B cell (primary cell): ENCODE data around the gene STS. TPM values are rescaled to one million over a fixed set of nuclear protein-coding genes. Genes with fewer than 3 reads are reported as not detected.

Experiments
- ATAC-seq: fragments of 200-7000 bp; cut with Tn5 transposase; one replicate; pipeline ENCODE4 v1.10.0; 2021; ENCODE audit warnings: low read depth, mild to moderate bottlenecking, moderate number of reproducible peaks, moderate library complexity
- CTCF ChIA-PET: fragments of 350-600 bp; sonication (Branson Sonifier 250); formaldehyde crosslinking; loops from one replicate; lab custom pipeline; 2021; ENCODE audit warnings: antibody characterized with exemption, inconsistent platforms; lab: Charles Lee
- POLR2A ChIA-PET: fragments of 350-600 bp; sonication (Branson Sonifier 250); formaldehyde crosslinking; loops from one replicate; lab custom pipeline; 2021; ENCODE audit warnings: antibody characterized with exemption; lab: Charles Lee
- DNase-seq: peaks from one replicate; pipeline ENCODE4 v3.0.0; 2013
- H2AFZ ChIP-seq: 2 replicates; pipeline ENCODE4 v1.6.1; 2012; ENCODE audit warnings: mild to moderate bottlenecking, low read depth, low read length; ENCODE audit not compliant: insufficient read depth, poor library complexity, severe bottlenecking
- H3K27ac ChIP-seq, 2 donors: 1 replicate in 1 of 2; 2 replicates in 1 of 2; pipeline ENCODE4 v1.5.1; 2012 to 2013; ENCODE audit warnings: low read length in 2 of 2, mild to moderate bottlenecking in 2 of 2, moderate library complexity in 1 of 2
- H3K27me3 ChIP-seq, 4 experiments: fragments of 200-600 bp in 1 of 4; sonication (generic) in 1 of 4; replicated peaks in 1 of 4; 1 replicate in 2 of 4; 2 replicates in 2 of 4; pipeline versions ENCODE4 v1.6.1 to v1.7.0; 2013 to 2016; ENCODE audit warnings: low read length in 3 of 4, mild to moderate bottlenecking in 2 of 4, mixed read lengths in 1 of 4, moderate library complexity in 1 of 4; ENCODE audit not compliant: insufficient read depth in 4 of 4, control insufficient read depth in 3 of 4; ENCODE audit errors: control extremely low read depth in 1 of 4
- H3K36me3 ChIP-seq, 2 experiments: replicated peaks in 1 of 2; 1 replicate in 1 of 2; 2 replicates in 1 of 2; pipeline versions ENCODE4 v1.6.1 to v1.7.1; 2013; ENCODE audit warnings: low read length in 1 of 2; ENCODE audit not compliant: insufficient read depth in 2 of 2, control insufficient read depth in 1 of 2; ENCODE audit errors: control extremely low read depth in 1 of 2, extremely low read depth in 1 of 2
- H3K4me1 ChIP-seq, 2 donors: fragments of 200-600 bp in 1 of 2; sonication (generic) in 1 of 2; 1 replicate in 1 of 2; 2 replicates in 1 of 2; pipeline versions ENCODE4 v1.5.1 to v1.6.1; 2013 to 2017; ENCODE audit warnings: low read length in 2 of 2; ENCODE audit not compliant: control insufficient read depth in 2 of 2, insufficient read depth in 2 of 2
- H3K4me2 ChIP-seq: replicated peaks from 2 replicates; pipeline ENCODE3; 2012; ENCODE audit warnings: mild to moderate bottlenecking, low read depth, low read length; ENCODE audit not compliant: poor library complexity, severe bottlenecking
- H3K4me3 ChIP-seq, 5 experiments: fragments of 200-600 bp in 1 of 5; sonication (generic) in 1 of 5; 1 replicate in 3 of 5; 2 replicates in 2 of 5; pipeline versions ENCODE4 v1.5.1 to v1.7.0; 2011 to 2016; ENCODE audit warnings: low read length in 4 of 5, mild to moderate bottlenecking in 4 of 5, low read depth in 2 of 5, control low read depth in 1 of 5, moderate library complexity in 1 of 5; ENCODE audit not compliant: insufficient read depth in 1 of 5; ENCODE audit errors: control extremely low read depth in 1 of 5, extremely low read depth in 1 of 5
- H3K79me2 ChIP-seq: fragments of 200-600 bp; sonication (generic); one replicate; pipeline ENCODE4 v1.6.0; 2016; ENCODE audit warnings: low read length; ENCODE audit not compliant: control insufficient read depth, insufficient read depth
- H3K9ac ChIP-seq: fragments of 200-600 bp; sonication (generic); 2 replicates; pipeline ENCODE4 v1.6.1; 2017; ENCODE audit warnings: mild to moderate bottlenecking, low read length, moderate library complexity
- H3K9me3 ChIP-seq, 3 donors: one replicate each; pipeline versions ENCODE4 v1.6.1 to v1.7.1; 2013; ENCODE audit warnings: low read length in 2 of 3; ENCODE audit not compliant: control insufficient read depth in 2 of 3, insufficient read depth in 1 of 3; ENCODE audit errors: control extremely low read depth in 1 of 3
- H4K20me1 ChIP-seq: 2 replicates; pipeline ENCODE4 v1.6.0; 2012; ENCODE audit warnings: mild to moderate bottlenecking, low read length; ENCODE audit not compliant: insufficient read depth, control insufficient read depth, poor library complexity, severe bottlenecking
- H3K27ac Mint-ChIP-seq: one replicate; pipeline ENCODE4 v1.8.0; 2021; ENCODE audit warnings: mixed read lengths
- H3K27me3 Mint-ChIP-seq: one replicate; pipeline ENCODE4 v1.8.0; 2021; ENCODE audit warnings: mixed read lengths
- H3K4me1 Mint-ChIP-seq: one replicate; pipeline ENCODE4 v1.8.0; 2021; ENCODE audit warnings: mixed read lengths
- H3K4me3 Mint-ChIP-seq: one replicate; pipeline ENCODE4 v1.8.0; 2021; ENCODE audit warnings: mixed read lengths
- H3K9me3 Mint-ChIP-seq: one replicate; pipeline ENCODE4 v1.8.0; 2022; ENCODE audit warnings: mixed read lengths; ENCODE audit not compliant: insufficient read depth
- CTCF ChIP-seq: fragments of 200-600 bp; IDR thresholded peaks from one replicate; pipeline ENCODE4 v1.8.0; 2022; ENCODE audit warnings: antibody characterized with exemption, mild to moderate bottlenecking
- EZH2 ChIP-seq: IDR thresholded peaks from 2 replicates; pipeline ENCODE4 v1.6.1; 2012; ENCODE audit warnings: borderline replicate concordance, low read depth, mild to moderate bottlenecking, moderate library complexity, low read length; ENCODE audit not compliant: insufficient read depth, poor library complexity, severe bottlenecking
- WGBS: methylation state at CpG from one replicate; pipeline ENCODE4 v1.1.5; 2013; ENCODE audit warnings: missing lambda C conversion rate; ENCODE audit not compliant: insufficient coverage; 5-methylcytosine and 5-hydroxymethylcytosine counted together
- intact Hi-C: fragments of 100-400 bp; cut with micrococcal nuclease; formaldehyde crosslinking; loops from one replicate; pipeline ENCODE4 v1.10.0; 2022
- polyA plus RNA-seq: library from polyadenylated mRNA; depleted of rRNA; stranded (reverse); fragments of >200 nt; gene quantifications from 2 replicates; pipeline ENCODE4 v1.2.3, GENCODE V29; 2012
- total RNA-seq, 2 donors: library from RNA; stranded (reverse); fragments of 120-200 nt in 1 of 2; gene quantifications; 1 replicate in 1 of 2; 2 replicates in 1 of 2; pipeline versions ENCODE4 v1.2.3 to v1.2.4, GENCODE V29; 2013 to 2022

Gene STS
- total and polyA plus RNA-seq, 2 donors (not counting 1 experiment from before 2014, with no cell fraction given) = 1.9 to 2.9 TPM

- Histone ChIP-seq H3K36me3 (no peaks in the 10 kb centered on the region), H3K4me1 (no peaks in the 10 kb centered on the region), H3K79me2 (peaks cover 35% of the 10 kb centered on the region), H3K4me3 (no peak overlapping the region), H4K20me1 (peaks cover 4% of the 10 kb centered on the region), H3K4me2 (no peak overlapping the region), H3K9ac (no peak overlapping the region), H3K27ac (no peak overlapping the region), H3K27me3 (no peaks in the 10 kb centered on the region), H3K9me3 (no peaks in the 10 kb centered on the region), H2AFZ (no peak overlapping the region)
- no peaks in the 10 kb centered on the region for H3K9me3 Mint-ChIP-seq
- no peak overlapping the region for H3K27ac Mint-ChIP-seq
- H3K4me3 Mint-ChIP-seq = no peak overlapping the region
- no peak for DNase-seq
- H3K27me3 Mint-ChIP-seq = no peaks in the 10 kb centered on the region
- intact Hi-C loops = no loop called here
- TF ChIP-seq EZH2 = no peak
- TF ChIP-seq CTCF = no peak
- POLR2A ChIA-PET = no interaction called here
- no peak for ATAC-seq
- no peaks in the 10 kb centered on the region for H3K4me1 Mint-ChIP-seq
- 100% methylated on average over 1 of the region's 7 CpGs for WGBS
- CTCF ChIA-PET = no interaction called here
Measured at GRCh38 chrX:7154041-7154597, 6.6 kb downstream of the STS start.

- no peak overlapping the region for H2AFZ ChIP-seq
- WGBS = no CpG with 5 or more reads among the region's 1 CpG
- no peak overlapping the region for H3K4me3 ChIP-seq
- H3K4me2 ChIP-seq = no peak overlapping the region
- peaks cover 4% of the 10 kb centered on the region for H4K20me1 ChIP-seq
- no peaks in the 10 kb centered on the region for H3K4me1 ChIP-seq
- POLR2A ChIA-PET = no interaction called here
- TF ChIP-seq CTCF (no peak), EZH2 (no peak)
- H3K27ac ChIP-seq = no peak overlapping the region
- Mint-ChIP-seq H3K4me3 (no peak overlapping the region), H3K9me3 (no peaks in the 10 kb centered on the region), H3K4me1 (no peaks in the 10 kb centered on the region), H3K27me3 (no peaks in the 10 kb centered on the region), H3K27ac (no peak overlapping the region)
- DNase-seq = no peak
- H3K79me2 ChIP-seq = peaks cover 29% of the 10 kb centered on the region
- H3K9me3 ChIP-seq = no peaks in the 10 kb centered on the region
- intact Hi-C loops = no loop called here
- H3K36me3 ChIP-seq = no peaks in the 10 kb centered on the region
- no peak for ATAC-seq
- no peaks in the 10 kb centered on the region for H3K27me3 ChIP-seq
- no peak overlapping the region for H3K9ac ChIP-seq
- CTCF ChIA-PET = no interaction called here
Measured at GRCh38 chrX:7155163-7155562, 7.7 kb downstream of the STS start.
